Osteoblast (primary cell): Measurements from ENCODE around the gene LRP3. TPM values are rescaled to one million over a fixed set of nuclear protein-coding genes. Genes with fewer than 3 reads are reported as not detected.

Experiments used
- DNase-seq: peaks from one replicate; pipeline ENCODE4 v3.0.0; 2011; ENCODE audit warnings: low spot score, mixed read lengths; ENCODE audit not compliant: insufficient read length; ENCODE audit errors: missing footprints
- H2AFZ ChIP-seq: 2 replicates; pipeline ENCODE4 v1.6.0; 2011; ENCODE audit warnings: mild to moderate bottlenecking, low read length
- H3K27ac ChIP-seq: 2 replicates; pipeline ENCODE4 v1.5.1; 2011; ENCODE audit warnings: mild to moderate bottlenecking, low read depth, low read length, moderate library complexity
- H3K27me3 ChIP-seq: 2 replicates; pipeline ENCODE4 v1.6.0; 2012; ENCODE audit warnings: mild to moderate bottlenecking, control low read depth, inconsistent platforms, low read length, moderate library complexity; ENCODE audit not compliant: insufficient read depth
- H3K36me3 ChIP-seq: 2 replicates; pipeline ENCODE4 v1.5.1; 2011; ENCODE audit warnings: mild to moderate bottlenecking, low read length, control low read depth, moderate library complexity; ENCODE audit not compliant: insufficient read depth
- H3K4me1 ChIP-seq: 2 replicates; pipeline ENCODE4 v1.5.1; 2011; ENCODE audit warnings: mild to moderate bottlenecking, low read length, control low read depth, moderate library complexity; ENCODE audit not compliant: insufficient read depth
- H3K4me2 ChIP-seq: 2 replicates; pipeline ENCODE4 v1.6.0; 2011; ENCODE audit warnings: mild to moderate bottlenecking, low read length; ENCODE audit not compliant: insufficient read depth
- H3K4me3 ChIP-seq: fragments of 200-600 bp; sonication (generic); 3 replicates; pipeline ENCODE4 v1.5.1; 2012; ENCODE audit warnings: mild to moderate bottlenecking, low read length, inconsistent platforms; ENCODE audit not compliant: insufficient read depth
- H3K79me2 ChIP-seq: 2 replicates; pipeline ENCODE4 v1.6.0; 2012; ENCODE audit warnings: mild to moderate bottlenecking, low read length, control low read depth, inconsistent platforms; ENCODE audit not compliant: insufficient read depth
- H3K9me3 ChIP-seq: 2 replicates; pipeline ENCODE4 v1.5.1; 2011; ENCODE audit warnings: low read depth, low read length, control low read depth
- H4K20me1 ChIP-seq: 2 replicates; pipeline ENCODE4 v1.6.0; 2012; ENCODE audit warnings: mild to moderate bottlenecking, low read length, control low read depth; ENCODE audit not compliant: insufficient read depth
- CTCF ChIP-seq: IDR thresholded peaks from 2 replicates; pipeline ENCODE4 v1.5.1; 2011; ENCODE audit warnings: mild to moderate bottlenecking, low read depth, low read length, moderate library complexity; ENCODE audit errors: extremely low read depth
- total RNA-seq: library from RNA; depleted of rRNA; stranded (reverse); fragments of >200 nt; gene quantifications from 2 replicates; pipeline ENCODE4 v1.2.3, GENCODE V29; 2012

Gene LRP3
- total RNA-seq, 1 donor: 38.4 TPM

- TF ChIP-seq CTCF: no peak
- Histone ChIP-seq H3K27me3 (peaks cover 22% of the 10 kb centered on the region), H3K9me3 (peaks cover 10% of the 10 kb centered on the region), H3K4me1 (peaks cover 3% of the 10 kb centered on the region), H3K4me3 (no peak overlapping the region), H3K79me2 (no peaks in the 10 kb centered on the region), H3K27ac (no peak overlapping the region), H3K4me2 (no peak overlapping the region), H2AFZ (no peak overlapping the region), H3K36me3 (no peaks in the 10 kb centered on the region), H4K20me1 (no peaks in the 10 kb centered on the region)
- DNase-seq: no peak
Measured at GRCh38 chr19:33231511-33231910, 37.4 kb downstream of the LRP3 start.

DNA sequence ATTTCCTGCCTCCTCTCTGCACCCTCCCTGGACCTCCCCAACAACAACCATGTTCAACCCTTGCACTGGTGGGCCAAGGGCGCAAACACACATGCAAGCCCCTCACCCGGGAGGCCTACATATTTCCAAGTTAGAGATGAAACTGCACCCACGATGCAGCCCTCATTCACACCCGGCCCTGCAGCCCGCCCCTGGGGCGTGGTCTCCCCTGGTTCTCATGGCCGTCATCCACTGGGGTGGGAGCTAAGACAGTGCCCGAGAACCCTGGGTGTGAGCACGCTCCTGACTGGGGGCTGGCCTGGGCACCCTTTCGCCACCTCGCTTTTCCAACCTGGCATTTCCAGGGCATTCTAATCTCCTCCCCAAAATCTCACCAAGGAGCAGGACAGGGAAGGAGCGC is 38.5 kb downstream of the LRP3 start:
- DNase-seq: no peak
- Histone ChIP-seq H3K4me3 (no peak overlapping the region), H3K4me1 (no peaks in the 10 kb centered on the region), H3K27ac (no peak overlapping the region), H3K9me3 (peaks cover 8% of the 10 kb centered on the region), H3K4me2 (no peak overlapping the region), H3K36me3 (no peaks in the 10 kb centered on the region), H3K27me3 (peaks cover 13% of the 10 kb centered on the region), H3K79me2 (no peaks in the 10 kb centered on the region), H4K20me1 (no peaks in the 10 kb centered on the region), H2AFZ (no peak overlapping the region)
- TF ChIP-seq CTCF: no peak

DNA sequence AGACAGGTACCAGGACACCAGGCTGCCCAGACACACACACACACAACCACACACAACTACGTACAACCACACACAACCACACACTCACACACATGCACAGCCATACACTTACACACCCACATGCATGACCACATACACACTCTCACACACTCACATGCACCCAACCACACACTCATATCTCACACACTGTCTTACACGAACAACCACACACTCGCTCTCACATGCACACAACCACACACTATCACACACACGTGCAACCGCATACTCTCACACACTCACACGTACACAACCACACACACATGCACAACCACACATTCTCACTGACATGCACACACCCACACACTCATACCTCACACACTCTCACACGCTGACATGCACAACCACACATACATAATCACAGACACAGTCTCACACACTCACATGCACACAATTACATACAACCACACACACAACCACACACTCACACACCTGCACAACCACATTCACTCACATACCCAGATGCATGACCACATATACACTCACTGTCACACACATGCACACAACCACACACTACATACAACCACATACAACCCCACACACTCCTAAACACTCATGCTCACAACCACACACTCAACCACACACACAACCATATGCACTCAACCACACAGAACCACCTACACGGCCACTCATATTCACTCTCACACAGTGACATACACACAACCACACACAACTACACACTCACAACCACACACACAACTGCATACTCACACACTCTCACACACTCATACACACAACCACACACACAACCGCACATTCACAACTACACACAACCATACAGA is 39.1 kb downstream of the LRP3 start:
- H2AFZ ChIP-seq: no peak overlapping the region
- no peaks in the 10 kb centered on the region for H3K79me2 ChIP-seq
- H3K36me3 ChIP-seq: no peaks in the 10 kb centered on the region
- H4K20me1 ChIP-seq: no peaks in the 10 kb centered on the region
- no peaks in the 10 kb centered on the region for H3K4me1 ChIP-seq
- H3K27ac ChIP-seq: no peak overlapping the region
- no peak overlapping the region for H3K4me3 ChIP-seq
- no peak overlapping the region for H3K4me2 ChIP-seq
- H3K27me3 ChIP-seq: peaks cover 11% of the 10 kb centered on the region
- no peak for DNase-seq
- peaks cover 7% of the 10 kb centered on the region for H3K9me3 ChIP-seq
- no peak for TF ChIP-seq CTCF

DNA sequence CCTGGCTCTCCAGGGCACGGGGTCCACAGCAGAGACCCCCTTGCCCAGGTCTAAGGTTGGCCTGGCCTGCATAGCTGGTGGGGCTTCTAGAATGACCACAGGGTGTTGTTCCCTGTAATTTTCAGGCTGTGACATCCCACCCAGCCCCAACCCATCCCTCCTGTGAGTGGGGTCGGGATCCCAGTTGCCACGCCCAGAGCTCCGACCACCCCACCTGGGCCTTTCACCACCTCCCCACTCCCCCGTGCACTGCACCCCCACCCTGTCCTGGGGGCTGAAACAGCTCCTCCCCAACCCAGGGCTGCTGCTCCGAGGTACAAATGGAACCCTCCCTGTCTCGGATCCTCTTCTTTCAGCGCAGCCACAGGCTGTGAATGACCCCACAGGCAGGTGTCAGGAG is 40.0 kb downstream of the LRP3 start:
- no peaks in the 10 kb centered on the region for H4K20me1 ChIP-seq
- no peak overlapping the region for H3K27ac ChIP-seq
- H3K9me3 ChIP-seq: peaks cover 5% of the 10 kb centered on the region
- peaks cover 11% of the 10 kb centered on the region for H3K27me3 ChIP-seq
- peak; percentile 81 for DNase-seq
- no peak overlapping the region for H3K4me2 ChIP-seq
- no peak for TF ChIP-seq CTCF
- H3K4me3 ChIP-seq: no peak overlapping the region
- H3K79me2 ChIP-seq: no peaks in the 10 kb centered on the region
- no peaks in the 10 kb centered on the region for H3K36me3 ChIP-seq
- H3K4me1 ChIP-seq: no peaks in the 10 kb centered on the region
- H2AFZ ChIP-seq: no peak overlapping the region
